ENCODE measurements around the gene CDC42SE2. TPM values are rescaled to one million over a fixed set of nuclear protein-coding genes. Genes with fewer than 3 reads are reported as not detected.

The CDC42SE2 gene
- polyA plus RNA-seq, 1 experiment: 27.4 TPM

DNA sequence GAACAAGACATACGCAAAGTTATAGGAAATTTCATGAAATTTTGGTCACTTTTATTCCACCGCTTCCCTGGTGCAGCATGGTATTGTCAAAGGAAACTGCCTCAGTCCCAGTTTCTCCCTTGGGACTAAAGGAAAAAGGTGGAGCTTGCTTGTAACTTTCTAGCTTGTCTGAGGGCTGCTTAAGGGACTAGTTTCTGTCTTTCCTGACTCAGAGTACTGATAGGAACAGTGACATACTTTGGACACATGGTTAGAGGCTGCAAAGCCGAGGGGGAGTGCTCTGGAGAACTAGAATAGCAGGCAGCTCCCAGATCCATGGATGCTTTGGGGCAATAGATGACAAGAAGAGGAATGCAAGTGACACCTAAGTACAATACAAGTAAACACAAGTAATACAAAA is 136.7 kb downstream of the CDC42SE2 start:
- no peak overlapping the region for H3K27ac ChIP-seq (ENCODE audit: low read depth, low read length)
- H3K4me3 ChIP-seq (ENCODE audit: low read depth, low read length): no peak overlapping the region
- no peaks in the 10 kb centered on the region; the same call in none of the 2 replicates for H3K9me3 ChIP-seq (ENCODE audit: control insufficient read depth, insufficient read depth, low read length)
- TF ChIP-seq CTCF (IDR thresholded peaks at IDR 0.05; ENCODE audit: low read depth, low read length): no peak
- ChIA-PET POLR2A (no interaction called here), CTCF (interaction anchor here (0.6 kb wide), 1 partner anchor 10 kb away, joined by 3 read pairs; no protein-coding TSS in a partner anchor)
- no peaks in the 10 kb centered on the region for H3K27me3 ChIP-seq (ENCODE audit: control insufficient read depth, insufficient read depth, low read length)
- DNase-seq (ENCODE audit: low read depth, low spot score): no peak

- TF ChIP-seq CTCF (IDR thresholded peaks at IDR 0.05; ENCODE audit: low read depth, low read length): no peak
- H3K9me3 ChIP-seq (ENCODE audit: control insufficient read depth, insufficient read depth, low read length): no peaks in the 10 kb centered on the region; the same call in none of the 2 replicates
- no peak overlapping the region for H3K27ac ChIP-seq (ENCODE audit: low read depth, low read length)
- CTCF ChIA-PET: no interaction called here
- POLR2A ChIA-PET: no interaction called here
- no peaks in the 10 kb centered on the region for H3K27me3 ChIP-seq (ENCODE audit: control insufficient read depth, insufficient read depth, low read length)
- H3K4me3 ChIP-seq (ENCODE audit: low read depth, low read length): no peak overlapping the region
- DNase-seq (ENCODE audit: low read depth, low spot score): no peak
Observed at GRCh38 chr5:131405674-131406073, 141.8 kb downstream of the CDC42SE2 start.

DNA sequence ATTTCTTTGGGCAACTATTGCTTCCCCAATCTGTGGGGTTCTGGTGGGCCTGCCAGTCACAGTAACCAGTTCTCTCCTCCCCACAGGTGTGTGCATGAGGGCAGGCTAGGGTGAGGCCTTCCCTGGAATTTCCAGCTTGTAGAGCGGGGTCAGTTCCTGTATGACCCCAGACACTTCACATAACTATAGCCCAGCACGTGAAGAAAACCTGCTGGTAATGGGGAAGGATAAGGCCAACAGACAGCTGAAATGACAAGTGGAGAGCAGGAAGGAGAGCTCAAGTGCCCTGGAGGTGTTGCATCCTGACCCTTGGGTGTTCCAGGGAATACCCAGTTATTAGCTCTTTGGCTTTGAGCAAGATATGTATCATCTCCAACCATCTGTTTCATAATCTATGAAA is 142.2 kb downstream of the CDC42SE2 start:
- ChIA-PET POLR2A (no interaction called here), CTCF (no interaction called here)
- DNase-seq (ENCODE audit: low read depth, low spot score): no peak
- Histone ChIP-seq H3K9me3 (ENCODE audit: control insufficient read depth, insufficient read depth, low read length) (no peaks in the 10 kb centered on the region; the same call in none of the 2 replicates), H3K27me3 (ENCODE audit: control insufficient read depth, insufficient read depth, low read length) (no peaks in the 10 kb centered on the region), H3K4me3 (ENCODE audit: low read depth, low read length) (no peak overlapping the region), H3K27ac (ENCODE audit: low read depth, low read length) (no peak overlapping the region)
- TF ChIP-seq CTCF (IDR thresholded peaks at IDR 0.05; ENCODE audit: low read depth, low read length): no peak

- ChIA-PET CTCF (no interaction called here), POLR2A (no interaction called here)
- Histone ChIP-seq H3K27me3 (ENCODE audit: control insufficient read depth, insufficient read depth, low read length) (no peaks in the 10 kb centered on the region), H3K4me3 (ENCODE audit: low read depth, low read length) (no peak overlapping the region), H3K27ac (ENCODE audit: low read depth, low read length) (no peak overlapping the region), H3K9me3 (ENCODE audit: control insufficient read depth, insufficient read depth, low read length) (no peaks in the 10 kb centered on the region)
- TF ChIP-seq CTCF (IDR thresholded peaks at IDR 0.05; ENCODE audit: low read depth, low read length): no peak
- no peak for DNase-seq (ENCODE audit: low read depth, low spot score)
Observed at GRCh38 chr5:131406975-131407638, 143.3 kb downstream of the CDC42SE2 start.

GRCh38 chr5:131413605-131414559 is 150.0 kb downstream of the CDC42SE2 start:
- Histone ChIP-seq H3K4me3 (ENCODE audit: low read depth, low read length) (no peak overlapping the region), H3K27me3 (ENCODE audit: control insufficient read depth, insufficient read depth, low read length) (no peaks in the 10 kb centered on the region), H3K9me3 (ENCODE audit: control insufficient read depth, insufficient read depth, low read length) (no peaks in the 10 kb centered on the region), H3K27ac (ENCODE audit: low read depth, low read length) (no peak overlapping the region)
- CTCF ChIA-PET: interaction anchor here (0.7 to 1.4 kb wide), 3 partner anchors 9 to 248 kb away, joined by 3 to 4 read pairs (median 3); partner anchors contain the start of gene HINT1
- no peak for DNase-seq (ENCODE audit: low read depth, low spot score)
- TF ChIP-seq CTCF (IDR thresholded peaks at IDR 0.05; ENCODE audit: low read depth, low read length): no peak
- POLR2A ChIA-PET: no interaction called here
